ENCODE measurements around the gene LRP1B.

DNA sequence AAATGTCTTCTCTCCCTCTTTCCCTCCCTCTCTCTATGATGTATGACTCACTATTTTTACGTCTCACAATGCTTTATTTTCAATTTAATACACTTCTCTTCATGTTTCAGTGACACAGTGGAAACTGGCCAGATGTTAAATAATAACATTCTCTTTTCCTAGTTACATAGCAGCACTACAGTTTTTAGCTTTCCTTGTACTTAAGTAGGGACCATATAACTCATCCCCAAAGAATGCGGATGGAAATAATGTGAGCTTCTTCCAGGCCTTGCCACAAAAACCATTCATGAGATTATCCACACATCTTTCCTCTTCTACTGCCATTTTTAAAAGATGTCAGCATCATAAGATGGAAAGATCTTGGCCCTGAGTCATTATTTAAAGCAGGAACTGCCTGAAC, 789.4 kb downstream of the LRP1B start:
- no peak for TF ChIP-seq CTCF (IDR thresholded peaks at IDR 0.05)
- TF ChIP-seq POLR2A (IDR thresholded peaks at IDR 0.05), result no peak

Measured in thyroid gland (tissue), 4 donors.